Myocyte (in vitro differentiated cells): ENCODE measurements around the gene CAMK1D. TPM values are rescaled to one million over a fixed set of nuclear protein-coding genes. Genes with fewer than 3 reads are reported as not detected.

Experiments used
- DNase-seq: peaks from one replicate; pipeline ENCODE4 v3.0.0-alpha.2; 2012; ENCODE audit warnings: low read depth
- total RNA-seq: library from RNA; depleted of rRNA; stranded (reverse); fragments of >200 nt; gene quantifications from 2 replicates; pipeline ENCODE4 v1.2.3, GENCODE V29; 2014

The CAMK1D gene
- total RNA-seq, 1 donor from 2014 or later: 0.96 TPM

GRCh38 chr10:12463459-12463838 is 114.1 kb downstream of the CAMK1D start:
- no peak for DNase-seq

- DNase-seq: no peak
Measured at GRCh38 chr10:12465385-12466136, 116.2 kb downstream of the CAMK1D start.

DNA sequence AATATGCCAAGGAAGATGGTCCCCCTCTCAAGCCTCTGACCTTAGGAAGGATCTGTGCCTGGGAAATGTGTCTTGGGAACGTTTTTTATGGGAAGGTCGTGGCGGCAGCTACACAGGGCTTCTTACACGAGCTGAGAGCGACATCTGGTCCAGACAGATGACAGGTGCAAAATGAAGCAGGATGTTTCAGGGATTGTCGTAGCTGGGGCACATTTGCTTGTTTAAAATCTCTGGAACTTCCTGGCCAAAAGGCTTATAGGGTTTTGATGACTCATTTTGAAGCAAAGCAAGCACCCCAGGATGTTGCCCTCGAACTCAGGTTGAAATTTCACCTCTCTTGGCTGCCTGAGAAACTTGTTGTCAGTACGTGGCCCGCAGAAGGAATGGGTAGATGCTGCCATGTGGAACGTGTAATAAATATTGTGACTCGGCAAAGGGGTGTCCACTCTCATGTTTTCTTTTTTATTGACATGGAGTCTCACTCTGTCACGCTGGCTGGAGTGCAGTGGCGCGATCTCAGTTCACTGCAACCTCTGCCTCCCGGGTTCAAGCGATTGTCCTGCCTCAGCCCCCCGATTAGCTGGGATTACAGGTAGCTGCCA is 117.5 kb downstream of the CAMK1D start:
- DNase-seq: peak; percentile 68

DNA sequence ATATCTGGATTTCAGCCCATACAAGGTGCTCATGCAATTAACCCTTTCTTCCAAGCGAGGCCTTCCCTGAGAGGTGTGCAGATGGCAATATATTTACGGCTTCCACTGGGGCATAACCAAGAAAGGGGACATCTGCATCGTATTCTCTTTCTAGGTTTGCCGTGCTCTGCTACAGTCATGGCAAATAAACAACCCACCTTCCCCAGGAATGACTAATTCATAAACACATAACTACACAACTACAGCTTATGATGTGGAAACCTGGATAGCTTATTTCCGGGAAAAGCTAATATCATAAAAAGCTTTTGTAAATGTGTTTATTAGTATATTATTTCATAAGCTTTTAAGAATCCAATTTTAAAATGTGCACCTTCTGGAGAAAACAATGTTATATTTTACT is 120.0 kb downstream of the CAMK1D start:
- no peak for DNase-seq

- no peak for DNase-seq
Measured at GRCh38 chr10:12470719-12471118, 121.4 kb downstream of the CAMK1D start.

- no peak for DNase-seq
Measured at GRCh38 chr10:12471135-12471534, 121.8 kb downstream of the CAMK1D start.

GRCh38 chr10:12473491-12473890 is 124.1 kb downstream of the CAMK1D start:
- no peak for DNase-seq

GRCh38 chr10:12474727-12475412 is 125.5 kb downstream of the CAMK1D start:
- DNase-seq: no peak

DNA sequence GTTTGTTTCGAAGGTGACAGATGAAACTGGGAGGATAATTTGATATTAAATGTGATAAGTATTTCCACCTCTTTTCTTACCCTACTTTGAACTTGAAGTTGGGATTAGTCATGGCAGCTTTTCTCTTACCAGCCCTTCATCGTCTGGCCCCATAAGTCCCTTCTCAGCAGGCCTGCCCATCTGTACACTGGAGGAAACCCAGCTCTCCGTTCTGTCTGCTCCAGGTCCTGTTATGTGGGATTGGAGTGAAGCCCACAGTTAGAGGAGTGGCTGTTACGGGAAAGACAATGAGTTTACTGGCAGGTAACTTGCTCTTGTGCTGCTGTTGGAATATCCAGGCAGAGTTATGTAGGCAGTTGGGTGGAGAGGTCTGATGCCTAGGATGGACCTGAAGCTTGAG is 127.3 kb downstream of the CAMK1D start:
- DNase-seq: no peak

DNA sequence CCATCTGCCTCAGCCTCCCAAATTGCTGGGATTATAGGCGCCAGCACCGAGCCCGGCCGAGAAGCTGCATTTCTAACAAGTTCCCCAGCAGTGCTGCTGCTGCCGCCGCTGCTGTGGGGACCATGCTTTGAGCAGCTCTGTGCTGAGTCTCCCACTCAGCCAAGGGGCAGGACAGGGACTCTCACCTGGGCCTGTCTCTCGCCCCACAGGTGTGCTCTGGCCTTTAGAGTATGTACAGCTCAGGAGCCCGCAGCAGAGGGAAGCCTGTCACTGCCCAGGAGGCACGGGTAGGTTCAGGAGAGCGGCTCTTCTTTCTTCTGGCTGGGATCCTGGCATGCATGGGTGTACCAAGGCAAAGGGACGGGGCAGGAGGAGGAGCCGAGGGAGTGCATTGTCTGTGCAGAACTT is 130.1 kb downstream of the CAMK1D start:
- DNase-seq: no peak

DNA sequence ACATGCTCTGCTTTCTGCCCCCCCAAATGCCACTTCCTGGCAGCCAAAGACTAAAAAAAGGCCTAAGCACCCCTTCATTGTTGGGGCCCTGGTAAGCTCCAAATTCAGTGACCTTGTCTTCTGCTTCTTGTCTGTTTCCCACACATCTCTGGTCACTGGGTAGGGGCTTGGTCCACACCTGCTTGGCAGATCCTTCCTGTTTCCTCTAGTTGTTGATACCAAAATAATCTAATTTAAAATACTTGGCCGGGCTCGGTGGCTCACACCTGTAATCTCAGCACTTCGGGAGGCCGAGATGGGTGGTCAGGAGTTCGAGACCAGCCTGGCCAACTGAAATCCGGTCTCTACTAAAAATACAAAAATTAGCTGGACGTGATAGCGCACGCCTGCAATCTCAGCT is 130.6 kb downstream of the CAMK1D start:
- no peak for DNase-seq

DNA sequence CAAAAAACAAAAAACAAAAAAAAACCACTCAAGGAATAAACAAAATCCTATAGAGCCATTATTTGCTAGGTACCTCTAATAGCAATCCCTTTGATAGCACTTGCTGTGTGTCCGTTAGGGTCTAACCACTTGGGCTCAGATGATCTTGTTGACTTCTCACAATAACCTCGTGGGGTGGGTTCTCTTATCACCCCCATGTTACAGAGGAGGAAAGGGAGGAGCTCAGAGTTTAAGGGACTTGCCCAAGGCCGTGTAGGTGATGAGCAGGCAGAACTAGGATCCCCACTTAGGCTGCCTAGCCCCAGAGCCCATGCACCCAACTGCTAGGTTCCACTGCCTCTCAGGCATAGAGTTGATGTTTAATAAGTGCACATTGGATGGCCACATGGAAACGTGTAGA is 131.1 kb downstream of the CAMK1D start:
- DNase-seq: no peak

- DNase-seq: no peak
Measured at GRCh38 chr10:12481924-12482323, 132.6 kb downstream of the CAMK1D start.

- peak; percentile 40 for DNase-seq
Measured at GRCh38 chr10:12482587-12482986, 133.2 kb downstream of the CAMK1D start.

GRCh38 chr10:12484002-12484918 is 134.9 kb downstream of the CAMK1D start:
- peak; percentile 69 for DNase-seq

DNA sequence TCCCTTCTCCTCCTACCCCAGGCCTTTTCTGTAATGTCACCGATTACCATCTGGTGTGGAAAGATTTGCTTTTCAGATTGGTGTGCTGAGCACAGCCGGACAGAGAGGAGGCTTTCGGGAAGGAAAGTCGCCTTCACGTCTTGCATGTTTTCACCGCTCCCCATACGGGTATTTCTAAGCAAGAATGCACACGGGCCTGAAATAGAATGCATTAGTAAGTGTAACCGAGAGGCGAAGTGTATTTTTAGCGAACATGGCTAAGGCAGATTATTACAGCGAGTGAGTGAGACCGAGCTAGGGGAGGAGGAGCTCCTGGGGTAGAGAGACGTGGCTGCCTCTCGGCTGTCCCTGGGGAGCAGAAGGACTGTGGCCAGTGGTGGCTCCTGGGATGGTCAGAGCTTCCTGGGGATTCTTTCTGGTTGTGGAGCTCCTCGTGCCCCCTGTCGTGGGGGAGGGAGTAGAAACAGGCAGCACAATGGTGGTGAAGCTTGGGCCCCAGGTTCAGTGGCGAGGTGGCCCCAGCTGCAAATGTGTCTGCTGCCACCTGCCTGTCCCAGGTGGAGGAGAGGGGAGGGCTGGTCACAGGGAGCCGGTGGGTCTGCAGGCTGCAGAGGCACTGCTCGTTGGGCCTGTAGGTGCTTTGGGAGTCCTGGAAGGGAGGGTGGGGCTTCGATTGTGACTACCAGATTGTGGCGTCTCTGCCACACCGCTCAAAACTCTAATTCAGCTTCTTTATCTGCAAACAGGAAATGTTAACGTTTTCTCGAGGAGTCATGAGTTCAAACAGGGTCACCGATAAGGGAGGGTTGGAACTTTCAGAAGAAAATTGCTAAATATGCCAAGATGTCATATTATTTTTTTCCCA is 135.8 kb downstream of the CAMK1D start:
- DNase-seq: peak; percentile 87

- DNase-seq: no peak
Measured at GRCh38 chr10:12487366-12487765, 138.0 kb downstream of the CAMK1D start.

DNA sequence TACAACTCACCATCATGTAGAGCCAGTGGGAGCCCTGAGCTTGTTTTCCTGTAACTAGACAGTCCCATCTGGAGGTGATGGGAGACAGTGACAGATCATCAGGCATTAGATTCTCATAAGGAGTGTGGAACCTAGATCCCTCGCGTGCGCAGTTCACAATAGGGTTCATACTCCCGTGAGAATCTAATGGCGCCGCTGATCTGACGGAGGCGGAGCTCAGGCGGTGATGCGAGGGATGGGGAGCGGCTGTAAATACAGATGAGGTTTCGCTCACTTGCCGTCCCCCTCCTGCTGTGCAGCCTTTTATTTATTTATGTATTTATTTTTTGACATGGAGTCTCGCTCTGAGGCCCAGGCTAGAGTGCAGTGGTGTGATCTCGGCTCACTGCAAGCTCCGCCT is 139.3 kb downstream of the CAMK1D start:
- no peak for DNase-seq

DNA sequence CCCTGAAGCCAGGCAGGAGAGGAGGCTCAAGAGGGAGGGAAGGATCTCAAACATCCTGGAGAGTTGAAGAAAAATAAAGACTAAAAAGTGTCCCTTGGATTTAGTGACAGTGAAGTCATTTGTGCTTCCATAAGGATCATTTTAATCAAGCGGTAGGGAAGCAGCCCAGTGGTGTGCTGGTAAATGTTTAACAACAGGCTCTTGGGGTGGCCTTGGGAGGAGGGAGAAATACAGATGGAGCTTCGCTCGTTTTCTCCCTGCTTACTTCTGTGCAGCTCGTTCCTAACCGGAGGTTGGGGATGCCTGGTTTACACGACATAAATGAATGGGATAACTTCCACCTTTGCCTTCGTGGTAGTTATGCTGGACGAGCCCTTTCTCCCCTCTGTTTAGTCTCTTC is 140.0 kb downstream of the CAMK1D start:
- no peak for DNase-seq

GRCh38 chr10:12489806-12490205 is 140.5 kb downstream of the CAMK1D start:
- DNase-seq: no peak
